Measurements from ENCODE around the gene DPP3.

Gene DPP3

DNA sequence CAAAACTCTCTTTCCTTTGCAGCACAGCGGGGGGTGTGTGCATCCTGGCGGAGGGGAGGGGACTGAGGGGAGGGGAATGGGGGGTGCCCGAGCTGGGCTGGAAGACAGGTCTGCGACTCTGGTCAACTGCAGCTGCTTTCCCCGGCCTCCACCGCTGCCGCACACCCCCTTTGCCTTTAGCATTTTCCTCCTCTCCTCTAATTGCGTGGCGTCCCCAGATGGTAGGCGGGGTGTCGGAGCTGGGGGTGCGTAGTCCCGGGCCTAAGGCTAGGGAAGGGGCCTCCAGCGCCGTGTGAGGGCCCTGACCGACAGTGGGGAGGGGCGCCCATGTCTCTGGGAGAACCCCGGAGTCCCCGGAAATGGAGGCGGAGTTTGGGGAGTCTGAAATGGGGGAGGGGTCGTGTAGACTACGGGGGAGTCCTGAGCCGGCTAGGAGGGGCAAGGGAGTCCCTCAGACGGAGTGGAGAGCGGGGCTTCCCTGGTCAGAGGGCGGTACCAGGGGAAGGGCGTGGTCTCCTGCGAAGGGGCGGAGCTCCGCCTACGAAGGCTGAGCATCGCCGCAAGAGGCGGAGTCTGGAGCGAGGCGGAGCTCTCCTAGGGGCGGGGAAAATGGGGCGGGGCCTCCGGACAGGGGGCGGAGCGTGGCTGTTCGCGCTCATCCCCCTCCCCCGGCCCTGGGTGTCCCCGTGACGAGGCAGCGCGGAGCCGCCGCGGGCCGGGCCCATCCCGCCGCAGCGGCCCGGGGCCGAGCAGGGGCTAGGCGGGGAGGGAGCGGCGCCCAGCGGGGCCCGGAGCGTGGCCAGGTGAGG lies 13.8 kb upstream of the DPP3 start, which contains the start of gene PELI3:
TSS of gene PELI3 (plus strand) at position 681 of the 809 bp plus-strand sequence. CDS start 1,224 bp downstream, outside the sequence.
- TF ChIP-seq, protein P1, sequence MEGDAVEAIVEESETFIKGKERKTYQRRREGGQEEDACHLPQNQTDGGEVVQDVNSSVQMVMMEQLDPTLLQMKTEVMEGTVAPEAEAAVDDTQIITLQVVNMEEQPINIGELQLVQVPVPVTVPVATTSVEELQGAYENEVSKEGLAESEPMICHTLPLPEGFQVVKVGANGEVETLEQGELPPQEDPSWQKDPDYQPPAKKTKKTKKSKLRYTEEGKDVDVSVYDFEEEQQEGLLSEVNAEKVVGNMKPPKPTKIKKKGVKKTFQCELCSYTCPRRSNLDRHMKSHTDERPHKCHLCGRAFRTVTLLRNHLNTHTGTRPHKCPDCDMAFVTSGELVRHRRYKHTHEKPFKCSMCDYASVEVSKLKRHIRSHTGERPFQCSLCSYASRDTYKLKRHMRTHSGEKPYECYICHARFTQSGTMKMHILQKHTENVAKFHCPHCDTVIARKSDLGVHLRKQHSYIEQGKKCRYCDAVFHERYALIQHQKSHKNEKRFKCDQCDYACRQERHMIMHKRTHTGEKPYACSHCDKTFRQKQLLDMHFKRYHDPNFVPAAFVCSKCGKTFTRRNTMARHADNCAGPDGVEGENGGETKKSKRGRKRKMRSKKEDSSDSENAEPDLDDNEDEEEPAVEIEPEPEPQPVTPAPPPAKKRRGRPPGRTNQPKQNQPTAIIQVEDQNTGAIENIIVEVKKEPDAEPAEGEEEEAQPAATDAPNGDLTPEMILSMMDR (IDR thresholded peaks at IDR 0.05; ENCODE audit: low read depth, low read length), result no peak
- peak; percentile 80 for DNase-seq (ENCODE audit: extremely low read depth, low read depth)

DNA sequence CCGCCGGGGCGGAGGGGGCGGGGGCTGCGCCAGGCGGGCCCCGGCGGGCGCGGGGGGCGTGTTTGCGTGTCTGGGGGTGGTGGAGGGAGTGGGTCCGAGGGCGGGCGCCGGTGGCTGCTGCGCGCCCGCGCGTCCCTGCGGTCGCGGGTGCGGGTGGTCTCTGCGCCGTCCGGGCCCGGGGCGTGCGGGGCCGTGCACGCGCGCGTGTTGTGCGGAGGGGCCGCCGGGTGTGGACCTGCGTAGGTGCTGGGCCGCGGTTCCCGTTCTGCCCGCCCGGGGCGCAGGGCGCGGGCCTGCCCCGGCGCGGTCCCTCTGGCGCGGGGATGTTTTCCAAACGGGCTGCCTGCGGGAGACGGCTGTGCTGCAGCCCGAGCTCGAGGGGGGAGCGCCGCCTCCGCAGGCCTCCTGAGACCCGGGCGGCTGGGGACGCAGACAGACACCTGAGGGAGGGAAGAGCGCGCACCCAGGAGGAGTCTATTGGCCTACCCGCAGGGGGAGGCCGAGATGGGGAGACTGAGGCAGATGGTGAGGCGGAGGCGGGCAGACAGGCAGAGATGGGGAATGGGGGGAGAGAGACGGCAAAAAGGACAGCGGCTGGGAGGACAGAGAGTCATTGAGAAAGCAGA lies 13.1 kb upstream of the DPP3 start:
- TF ChIP-seq, protein P1 (IDR thresholded peaks at IDR 0.05; ENCODE audit: low read depth, low read length), result peak; percentile 5; the same call in 1 of the 2 replicates

DNA sequence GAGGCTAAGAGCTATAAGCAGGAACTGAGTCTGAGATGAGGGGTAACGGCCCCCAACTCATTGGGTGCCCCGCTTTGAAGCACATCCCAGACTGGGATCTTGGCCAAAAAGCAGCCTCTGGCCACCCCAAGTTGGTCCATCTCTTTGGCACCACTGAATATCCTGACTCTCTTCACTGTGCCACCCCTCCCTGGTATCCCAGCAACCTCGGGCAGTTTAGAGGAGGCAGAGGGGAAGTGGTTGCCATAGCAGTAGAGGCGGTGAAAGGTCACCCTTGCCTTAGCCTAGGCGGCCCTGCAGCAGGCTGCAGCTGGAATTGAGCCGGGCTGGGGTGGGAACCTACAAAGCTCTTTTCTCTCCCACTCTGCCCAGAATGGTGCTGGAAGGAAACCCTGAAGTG lies 12.5 kb upstream of the DPP3 start:
- DNase-seq (ENCODE audit: extremely low read depth, low read depth), result no peak

More for the DNA sequence above, 13.1 kb upstream of the DPP3 start:
- DNase-seq (ENCODE audit: extremely low read depth, low read depth), result no peak

DNA sequence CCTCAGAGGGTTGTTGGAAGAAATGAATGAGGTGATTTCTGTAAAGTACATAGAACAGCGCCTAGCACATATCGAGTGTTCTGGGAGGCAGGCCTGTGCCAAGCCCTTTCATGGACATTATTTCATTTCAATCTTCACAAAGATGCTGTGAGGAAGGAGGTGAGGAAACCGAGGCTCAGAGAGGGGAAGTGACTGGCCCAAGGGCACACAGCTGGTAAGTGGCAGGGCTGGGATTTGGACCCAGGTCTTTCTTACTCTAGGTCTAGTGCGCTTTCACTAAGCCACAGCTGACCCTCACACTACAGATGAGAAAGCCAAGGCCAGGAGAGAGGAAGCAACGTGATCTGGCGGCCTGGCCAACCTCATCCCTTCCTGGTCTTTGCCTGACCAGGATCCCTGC lies 11.5 kb upstream of the DPP3 start:
- TF ChIP-seq, protein P1 (IDR thresholded peaks at IDR 0.05; ENCODE audit: low read depth, low read length), result no peak
- DNase-seq (ENCODE audit: extremely low read depth, low read depth), result no peak

More for the DNA sequence above, 12.5 kb upstream of the DPP3 start:
- TF ChIP-seq, protein P1 (IDR thresholded peaks at IDR 0.05; ENCODE audit: low read depth, low read length), result no peak

DNA sequence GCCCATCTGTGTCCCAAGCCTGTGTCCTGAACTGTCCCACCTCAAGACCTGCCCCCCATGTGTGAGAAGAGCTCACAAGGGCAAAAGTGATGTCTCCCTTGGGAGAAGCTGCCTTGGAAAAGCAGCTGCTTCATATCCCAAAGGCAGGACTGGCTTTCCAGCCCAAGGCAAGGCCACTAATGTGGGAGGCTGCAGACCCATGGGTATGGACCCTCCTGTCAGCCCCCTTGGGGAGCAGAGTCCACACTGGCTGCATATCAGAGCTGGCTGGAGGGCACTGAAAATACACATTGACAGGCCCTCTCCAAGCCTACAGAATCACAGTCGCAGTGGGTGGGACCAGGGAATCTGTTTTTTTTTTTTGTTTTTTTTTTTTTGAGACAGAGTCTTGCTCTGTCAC lies 10.8 kb upstream of the DPP3 start:
- no peak for DNase-seq (ENCODE audit: extremely low read depth, low read depth)
- TF ChIP-seq, protein P1 (IDR thresholded peaks at IDR 0.05; ENCODE audit: low read depth, low read length), result no peak

DNA sequence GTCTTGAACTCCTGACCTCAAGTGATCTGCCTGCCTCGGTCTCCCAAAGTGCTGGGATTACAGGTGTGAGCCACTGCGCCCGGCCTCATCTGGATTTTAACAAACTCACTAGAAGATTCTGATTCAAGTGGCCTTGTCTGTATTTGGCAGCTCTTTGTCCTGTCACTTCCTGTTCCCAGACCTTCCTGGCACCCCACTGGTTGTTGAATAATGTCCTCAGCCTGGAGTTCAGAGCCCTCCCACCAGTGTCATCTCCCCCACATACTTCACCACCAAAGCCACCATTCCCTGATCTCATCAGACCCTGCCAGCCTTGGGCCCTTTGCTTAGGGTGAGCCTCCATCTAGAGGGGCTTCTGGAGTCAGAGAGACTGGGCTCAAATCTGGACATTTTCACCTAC lies 10.2 kb upstream of the DPP3 start:
- TF ChIP-seq, protein P1 (IDR thresholded peaks at IDR 0.05; ENCODE audit: low read depth, low read length), result no peak
- DNase-seq (ENCODE audit: extremely low read depth, low read depth), result no peak

DNA sequence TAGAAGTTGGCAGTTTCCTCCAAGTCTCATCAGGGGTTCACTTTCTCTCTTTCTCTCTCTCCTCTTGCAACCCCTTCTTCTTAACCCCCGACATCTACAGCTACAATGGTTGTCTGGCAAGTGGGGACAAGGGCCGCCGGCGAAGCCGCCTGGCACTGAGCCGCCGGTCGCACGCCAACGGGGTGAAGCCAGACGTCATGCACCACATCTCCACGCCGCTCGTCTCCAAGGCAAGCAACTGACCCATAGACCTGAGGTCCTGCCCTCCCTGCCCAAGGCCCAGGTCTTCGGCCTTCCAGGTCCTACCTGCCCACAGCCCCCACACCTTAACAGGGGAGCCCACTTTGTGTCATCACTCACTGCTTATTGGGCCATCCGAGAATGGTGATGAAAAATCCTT lies 9.1 kb upstream of the DPP3 start:
- DNase-seq (ENCODE audit: extremely low read depth, low read depth), result no peak
- TF ChIP-seq, protein P1 (IDR thresholded peaks at IDR 0.05; ENCODE audit: low read depth, low read length), result no peak

Measured in AG09319 (cell line).